ENCODE data around the gene PLCB3. TPM values are rescaled to one million over a fixed set of nuclear protein-coding genes. Genes with fewer than 3 reads are reported as not detected.

Gene PLCB3
- total RNA-seq, 1 experiment from 2014 or later = 69.0 TPM

DNA sequence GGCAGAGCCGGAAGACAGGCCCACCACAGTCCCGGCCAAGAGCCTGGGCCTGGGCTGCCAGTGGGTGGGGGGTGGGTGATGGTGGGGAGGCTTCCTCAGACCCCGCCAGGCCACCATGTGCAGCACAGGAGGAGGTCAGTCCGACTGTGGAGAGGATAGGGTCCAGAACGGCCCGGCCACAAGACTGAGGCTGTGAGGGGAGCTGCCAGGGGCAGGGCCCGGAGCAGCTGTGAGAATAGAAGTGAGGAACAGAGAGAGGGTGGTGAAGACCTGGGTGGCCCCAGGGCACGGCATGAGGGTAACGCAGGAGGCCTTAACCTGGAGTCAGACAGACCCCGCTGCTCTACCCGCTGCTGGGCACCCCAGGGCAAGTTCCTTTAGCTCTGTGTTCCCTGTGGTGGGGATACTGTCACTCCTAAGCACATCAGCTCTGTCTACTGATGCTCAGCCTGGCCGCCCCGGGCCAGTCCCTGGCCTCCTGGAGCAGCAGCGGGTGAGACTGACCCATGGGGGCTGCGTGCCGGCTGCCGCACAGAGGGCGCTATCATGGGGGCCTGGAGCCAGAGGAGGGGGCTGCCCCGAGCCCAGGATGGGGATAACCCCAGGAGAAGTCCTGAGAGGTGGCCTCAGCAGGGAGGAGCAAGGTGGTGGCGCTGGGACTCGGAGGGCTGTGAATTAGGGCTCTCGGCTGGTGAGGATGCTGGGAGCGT is 43.1 kb upstream of the PLCB3 start:
- Histone ChIP-seq H3K36me3 (ENCODE audit: low read depth, low read length) (peaks cover 34% of the 10 kb centered on the region), H3K9me2 (replicated peaks; ENCODE audit: low read length) (no peaks in the 10 kb centered on the region), H3K9ac (ENCODE audit: low read length) (no peak overlapping the region), H3K4me3 (ENCODE audit: low read length) (no peak overlapping the region), H3F3A (ENCODE audit: low read length, unreplicated experiment) (no peaks in the 10 kb centered on the region), H3K4me2 (ENCODE audit: low read length) (no peak overlapping the region), H3K4me1 (ENCODE audit: insufficient read depth, low read length) (0 out of 2 replicates have a peak, but pooled peaks cover 3% of the 10 kb centered on the region), H3K27ac (ENCODE audit: low read length) (no peak overlapping the region), H4K20me1 (ENCODE audit: low read length) (peaks cover 7% of the 10 kb centered on the region; the same call in 1 of the 2 replicates), H3K27me3 (ENCODE audit: low read length) (no peaks in the 10 kb centered on the region), H2AFZ (ENCODE audit: low read length) (no peak overlapping the region), H3K9me3 (ENCODE audit: low read length) (no peaks in the 10 kb centered on the region), H3K79me2 (ENCODE audit: low read length) (no peaks in the 10 kb centered on the region)
- DNase-seq (no peak), ATAC-seq (no peak)
- ChIA-PET POLR2A (ENCODE audit: unreplicated experiment) (no interaction called here), CTCF (no interaction called here)
- no peak for TF ChIP-seq EZH2 (IDR thresholded peaks at IDR 0.05; ENCODE audit: low read length, unreplicated experiment)
- TF ChIP-seq CTCF (conservative IDR thresholded peaks at IDR 0.05; ENCODE audit: low read depth, low read length) = no peak
- no peak for TF ChIP-seq EZH2phosphoT487 (IDR thresholded peaks at IDR 0.05; ENCODE audit: borderline replicate concordance, low read length)
- intact Hi-C loops (cut with micrococcal nuclease) = no loop called here
- no TSS peak for BruUV-seq (replicated peaks)

- Histone ChIP-seq H3K27me3 (ENCODE audit: low read length) (no peaks in the 10 kb centered on the region), H2AFZ (ENCODE audit: low read length) (no peak overlapping the region), H3K9me2 (replicated peaks; ENCODE audit: low read length) (no peaks in the 10 kb centered on the region), H3K4me2 (ENCODE audit: low read length) (no peak overlapping the region), H3K9me3 (ENCODE audit: low read length) (no peaks in the 10 kb centered on the region), H4K20me1 (ENCODE audit: low read length) (peaks cover 4% of the 10 kb centered on the region; the same call in 1 of the 2 replicates), H3K36me3 (ENCODE audit: low read depth, low read length) (peaks cover 28% of the 10 kb centered on the region), H3K4me1 (ENCODE audit: insufficient read depth, low read length) (0 out of 2 replicates have a peak, but pooled peaks cover 3% of the 10 kb centered on the region), H3K4me3 (ENCODE audit: low read length) (no peak overlapping the region), H3K27ac (ENCODE audit: low read length) (no peak overlapping the region), H3K79me2 (ENCODE audit: low read length) (no peaks in the 10 kb centered on the region), H3F3A (ENCODE audit: low read length, unreplicated experiment) (no peaks in the 10 kb centered on the region), H3K9ac (ENCODE audit: low read length) (no peak overlapping the region)
- no peak for ATAC-seq
- TF ChIP-seq EZH2 (IDR thresholded peaks at IDR 0.05; ENCODE audit: low read length, unreplicated experiment) = no peak
- TF ChIP-seq CTCF (conservative IDR thresholded peaks at IDR 0.05; ENCODE audit: low read depth, low read length) = no peak
- TF ChIP-seq EZH2phosphoT487 (IDR thresholded peaks at IDR 0.05; ENCODE audit: borderline replicate concordance, low read length) = no peak
- ChIA-PET CTCF (no interaction called here), POLR2A (ENCODE audit: unreplicated experiment) (no interaction called here)
- DNase-seq = no peak
- intact Hi-C loops (cut with micrococcal nuclease) = no loop called here
- BruUV-seq (replicated peaks) = no TSS peak
Observed at GRCh38 chr11:64208796-64209562, 42.4 kb upstream of the PLCB3 start.

- peaks cover 1% of the 10 kb centered on the region for H3F3A ChIP-seq (ENCODE audit: low read length, unreplicated experiment)
- POLR2A ChIA-PET (ENCODE audit: unreplicated experiment) = no interaction called here
- no TSS peak for BruUV-seq (replicated peaks)
- no peak overlapping the region for H2AFZ ChIP-seq (ENCODE audit: low read length)
- intact Hi-C loops (cut with micrococcal nuclease) = no loop called here
- no peaks in the 10 kb centered on the region for H3K27me3 ChIP-seq (ENCODE audit: low read length)
- H3K9me2 ChIP-seq (replicated peaks; ENCODE audit: low read length) = no peaks in the 10 kb centered on the region
- TF ChIP-seq EZH2phosphoT487 (IDR thresholded peaks at IDR 0.05; ENCODE audit: borderline replicate concordance, low read length) (no peak), EZH2 (IDR thresholded peaks at IDR 0.05; ENCODE audit: low read length, unreplicated experiment) (no peak), CTCF (conservative IDR thresholded peaks at IDR 0.05; ENCODE audit: low read depth, low read length) (no peak)
- CTCF ChIA-PET = no interaction called here
- H3K4me2 ChIP-seq (ENCODE audit: low read length) = no peak overlapping the region
- no peaks in the 10 kb centered on the region for H3K79me2 ChIP-seq (ENCODE audit: low read length)
- peaks cover 23% of the 10 kb centered on the region for H3K36me3 ChIP-seq (ENCODE audit: low read depth, low read length)
- no peak overlapping the region for H3K9ac ChIP-seq (ENCODE audit: low read length)
- H3K27ac ChIP-seq (ENCODE audit: low read length) = no peak overlapping the region
- no peak overlapping the region for H3K4me3 ChIP-seq (ENCODE audit: low read length)
- DNase-seq = no peak
- no peak for ATAC-seq
- H4K20me1 ChIP-seq (ENCODE audit: low read length) = no peaks in the 10 kb centered on the region
- no peaks in the 10 kb centered on the region for H3K9me3 ChIP-seq (ENCODE audit: low read length)
- H3K4me1 ChIP-seq (ENCODE audit: insufficient read depth, low read length) = no peaks in the 10 kb centered on the region
Observed at GRCh38 chr11:64209563-64209843, 41.8 kb upstream of the PLCB3 start.
